ENCODE results near the gene PREX1. TPM values are rescaled to one million over a fixed set of nuclear protein-coding genes. Genes with fewer than 3 reads are reported as not detected.

Gene PREX1
- total RNA-seq, 3 donors from 2014 or later = 9.9 to 14.1 (median 13.5) TPM

DNA sequence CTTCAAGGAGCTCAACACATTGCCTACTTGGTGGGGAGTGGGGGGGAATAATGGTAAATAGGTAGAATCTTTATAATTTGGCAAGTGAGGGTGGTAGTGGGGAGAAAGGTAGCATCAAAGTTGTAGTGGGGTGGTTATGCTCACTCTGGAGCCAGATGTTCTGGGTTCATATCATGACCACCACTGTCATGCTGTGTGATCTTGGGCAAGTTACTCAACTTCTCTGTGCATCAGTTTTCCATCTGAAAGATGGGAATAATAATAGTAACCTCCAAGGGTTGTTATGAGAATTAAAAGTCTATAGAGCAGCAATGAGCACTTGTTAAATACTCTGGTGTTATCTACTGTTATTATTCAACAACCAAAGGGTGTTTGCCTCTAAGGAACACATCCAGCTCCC is 22.0 kb upstream of the PREX1 start:
- no peak for DNase-seq
- TF ChIP-seq, protein P1, sequence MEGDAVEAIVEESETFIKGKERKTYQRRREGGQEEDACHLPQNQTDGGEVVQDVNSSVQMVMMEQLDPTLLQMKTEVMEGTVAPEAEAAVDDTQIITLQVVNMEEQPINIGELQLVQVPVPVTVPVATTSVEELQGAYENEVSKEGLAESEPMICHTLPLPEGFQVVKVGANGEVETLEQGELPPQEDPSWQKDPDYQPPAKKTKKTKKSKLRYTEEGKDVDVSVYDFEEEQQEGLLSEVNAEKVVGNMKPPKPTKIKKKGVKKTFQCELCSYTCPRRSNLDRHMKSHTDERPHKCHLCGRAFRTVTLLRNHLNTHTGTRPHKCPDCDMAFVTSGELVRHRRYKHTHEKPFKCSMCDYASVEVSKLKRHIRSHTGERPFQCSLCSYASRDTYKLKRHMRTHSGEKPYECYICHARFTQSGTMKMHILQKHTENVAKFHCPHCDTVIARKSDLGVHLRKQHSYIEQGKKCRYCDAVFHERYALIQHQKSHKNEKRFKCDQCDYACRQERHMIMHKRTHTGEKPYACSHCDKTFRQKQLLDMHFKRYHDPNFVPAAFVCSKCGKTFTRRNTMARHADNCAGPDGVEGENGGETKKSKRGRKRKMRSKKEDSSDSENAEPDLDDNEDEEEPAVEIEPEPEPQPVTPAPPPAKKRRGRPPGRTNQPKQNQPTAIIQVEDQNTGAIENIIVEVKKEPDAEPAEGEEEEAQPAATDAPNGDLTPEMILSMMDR (IDR thresholded peaks at IDR 0.05) = no peak
- intact Hi-C loops (cut with DNase I, micrococcal nuclease) = no loop called here
- ATAC-seq = no peak
- H3K9me3 ChIP-seq = no peaks in the 10 kb centered on the region
- no peaks in the 10 kb centered on the region for H3K36me3 ChIP-seq (ENCODE audit: low read depth)
- H3K4me1 ChIP-seq (ENCODE audit: low read depth) = no peaks in the 10 kb centered on the region
- H3K4me3 ChIP-seq = no peak overlapping the region

DNA sequence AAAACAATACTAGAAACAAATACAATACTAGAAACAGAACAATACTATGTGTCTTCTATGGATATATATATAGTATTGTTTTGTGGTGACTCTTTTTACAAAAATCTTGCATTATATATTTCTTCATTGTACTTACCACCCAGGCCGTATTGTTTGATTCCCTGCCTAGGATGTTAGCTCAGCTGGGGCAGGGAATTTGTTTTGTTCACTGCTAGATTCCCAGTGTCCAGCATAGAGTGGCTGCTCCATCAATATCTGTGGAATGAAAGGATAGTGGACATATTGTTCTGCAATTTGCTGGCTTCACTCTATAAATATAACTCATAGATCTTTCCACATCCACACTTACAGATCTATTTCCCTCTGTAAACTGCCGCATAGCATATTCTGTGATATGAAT is 21.5 kb upstream of the PREX1 start:
- H3K36me3 ChIP-seq (ENCODE audit: low read depth) = no peaks in the 10 kb centered on the region
- no peak for DNase-seq
- TF ChIP-seq, protein P1 (IDR thresholded peaks at IDR 0.05) = no peak
- ATAC-seq = no peak
- no peaks in the 10 kb centered on the region for H3K4me1 ChIP-seq (ENCODE audit: low read depth)
- H3K4me3 ChIP-seq = no peak overlapping the region
- H3K9me3 ChIP-seq = no peaks in the 10 kb centered on the region
- intact Hi-C loops (cut with DNase I, micrococcal nuclease) = no loop called here

DNA sequence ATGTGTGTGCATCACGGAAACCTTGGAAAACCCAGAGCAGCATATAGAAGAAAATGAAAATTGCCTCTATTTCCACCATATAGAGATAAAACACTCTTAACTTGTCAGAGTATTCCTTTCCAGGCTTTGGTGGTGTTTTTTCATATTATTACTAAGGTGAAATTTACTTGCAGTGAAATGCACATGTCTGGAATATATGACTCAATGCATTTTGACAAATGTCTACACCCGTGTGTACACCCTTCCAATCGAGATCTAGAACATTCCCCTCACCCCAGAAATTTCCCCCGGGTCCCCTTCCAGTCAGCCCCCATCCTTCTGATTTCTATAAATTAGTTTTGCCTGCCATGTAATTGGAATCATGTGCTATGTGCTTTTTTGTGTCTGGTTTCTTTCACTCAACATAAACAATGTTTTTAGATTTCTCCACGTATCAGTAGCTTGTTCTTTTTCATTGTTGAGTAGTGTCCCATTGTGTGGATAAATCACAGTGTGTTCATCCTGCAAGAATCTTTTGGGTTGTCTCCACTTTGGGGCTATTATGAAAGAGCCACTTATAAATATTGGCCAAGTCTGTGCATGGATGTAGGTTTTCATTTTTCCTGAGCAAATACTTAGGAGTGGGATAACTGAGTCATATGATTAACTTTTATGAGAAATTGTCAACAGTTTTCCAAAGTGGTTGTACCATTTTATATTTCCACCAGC is 19.9 kb upstream of the PREX1 start:
- intact Hi-C loops (cut with DNase I, micrococcal nuclease) = no loop called here
- TF ChIP-seq, protein P1 (IDR thresholded peaks at IDR 0.05) = no peak
- Histone ChIP-seq H3K4me1 (ENCODE audit: low read depth) (no peaks in the 10 kb centered on the region), H3K9me3 (no peaks in the 10 kb centered on the region), H3K4me3 (no peak overlapping the region), H3K36me3 (ENCODE audit: low read depth) (no peaks in the 10 kb centered on the region)
- DNase-seq (no peak), ATAC-seq (no peak)

DNA sequence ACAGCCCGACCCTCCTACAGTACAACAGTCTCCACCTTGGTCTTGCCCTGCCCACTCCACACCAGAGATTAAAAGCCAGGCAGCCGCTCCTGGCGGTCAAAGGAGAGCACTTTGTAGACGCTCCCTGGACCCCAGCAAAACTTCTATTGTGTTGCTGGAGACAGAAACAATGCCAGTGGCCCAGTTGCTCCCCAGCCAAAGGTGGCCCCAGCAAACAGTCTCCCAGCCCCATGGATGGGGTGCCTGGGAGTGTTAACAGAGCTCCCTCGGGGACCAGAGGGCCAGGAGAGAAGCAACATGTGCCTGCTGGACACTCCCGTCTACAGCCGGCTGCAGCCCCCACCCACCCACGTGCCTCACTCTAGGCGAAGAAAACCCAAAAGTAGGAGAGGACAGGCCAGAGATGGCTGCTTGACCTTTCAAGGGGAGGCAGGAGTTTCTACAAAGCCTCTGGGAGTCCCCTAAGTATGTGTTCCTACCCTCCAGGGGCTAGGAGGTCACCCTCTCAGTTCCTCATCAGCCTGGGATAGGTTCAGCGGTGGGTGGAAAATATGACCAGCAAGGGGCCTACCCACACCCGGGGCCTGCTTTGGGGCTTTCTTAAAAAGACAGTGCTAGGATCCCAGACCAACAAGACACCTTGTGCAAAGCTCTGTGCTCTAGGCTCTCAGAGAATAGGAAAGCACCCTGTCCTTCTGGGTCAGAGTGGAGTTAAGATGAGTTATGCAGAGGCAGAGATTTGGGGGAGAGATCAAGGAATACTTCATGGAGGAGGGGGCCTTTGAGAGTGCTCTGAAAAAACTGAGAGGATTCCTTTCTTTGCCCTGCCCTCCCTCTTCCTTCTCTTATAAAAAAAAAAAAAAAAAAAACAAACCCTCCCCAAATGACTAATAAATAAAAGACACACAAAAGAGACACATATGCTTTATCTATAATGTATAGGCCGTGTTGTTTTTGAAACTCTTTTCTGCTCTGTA is 19.0 kb upstream of the PREX1 start:
- Histone ChIP-seq H3K4me3 (no peak overlapping the region), H3K9me3 (no peaks in the 10 kb centered on the region), H3K36me3 (ENCODE audit: low read depth) (no peaks in the 10 kb centered on the region), H3K4me1 (ENCODE audit: low read depth) (no peaks in the 10 kb centered on the region)
- DNase-seq (no peak), ATAC-seq (peak; percentile 66)
- intact Hi-C loops (cut with DNase I, micrococcal nuclease) = no loop called here
- TF ChIP-seq, protein P1 (IDR thresholded peaks at IDR 0.05) = no peak

DNA sequence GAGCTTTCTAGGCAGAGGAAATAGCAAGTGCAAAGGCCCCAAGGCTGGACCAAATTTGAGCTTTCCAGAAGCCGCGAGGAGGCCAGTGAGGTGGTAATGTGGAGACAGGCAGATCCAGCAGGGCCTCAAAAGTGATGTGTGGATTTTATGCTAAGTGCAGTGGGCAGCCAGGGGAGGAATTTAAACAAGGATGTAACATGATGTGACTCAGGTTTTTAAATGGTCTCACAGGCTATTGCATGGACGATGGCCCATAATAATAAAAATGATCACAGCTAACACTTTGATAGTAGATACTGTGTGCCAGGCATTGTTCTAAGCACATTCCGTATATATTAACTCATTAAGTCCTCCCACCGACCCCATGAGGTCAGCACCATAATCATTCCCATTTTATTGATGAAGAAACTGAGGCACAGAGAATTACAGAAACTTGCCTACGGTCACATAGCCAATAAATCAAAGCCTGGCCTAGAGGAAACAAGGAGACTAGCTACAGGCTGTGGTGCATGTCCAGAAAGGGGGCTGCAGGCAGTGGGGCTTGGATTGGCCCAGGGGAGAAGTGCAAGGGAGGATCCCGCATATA is 18.0 kb upstream of the PREX1 start:
- no peak for ATAC-seq
- Histone ChIP-seq H3K4me3 (no peak overlapping the region), H3K4me1 (ENCODE audit: low read depth) (no peaks in the 10 kb centered on the region), H3K36me3 (ENCODE audit: low read depth) (no peaks in the 10 kb centered on the region), H3K9me3 (no peaks in the 10 kb centered on the region)
- TF ChIP-seq, protein P1 (IDR thresholded peaks at IDR 0.05) = no peak
- intact Hi-C loops (cut with DNase I, micrococcal nuclease) = no loop called here
- no peak for DNase-seq

All from mucosa of descending colon (tissue), 3 donors.